ENCODE data around the gene CRYGN. TPM values are rescaled to one million over a fixed set of nuclear protein-coding genes. Genes with fewer than 3 reads are reported as not detected.
A peak's percentile ranks its signal among the peaks of the same experiment; 100 is the strongest.

CRYGN gene
- polyA plus RNA-seq, 3 donors from 2014 or later = not detected

DNA sequence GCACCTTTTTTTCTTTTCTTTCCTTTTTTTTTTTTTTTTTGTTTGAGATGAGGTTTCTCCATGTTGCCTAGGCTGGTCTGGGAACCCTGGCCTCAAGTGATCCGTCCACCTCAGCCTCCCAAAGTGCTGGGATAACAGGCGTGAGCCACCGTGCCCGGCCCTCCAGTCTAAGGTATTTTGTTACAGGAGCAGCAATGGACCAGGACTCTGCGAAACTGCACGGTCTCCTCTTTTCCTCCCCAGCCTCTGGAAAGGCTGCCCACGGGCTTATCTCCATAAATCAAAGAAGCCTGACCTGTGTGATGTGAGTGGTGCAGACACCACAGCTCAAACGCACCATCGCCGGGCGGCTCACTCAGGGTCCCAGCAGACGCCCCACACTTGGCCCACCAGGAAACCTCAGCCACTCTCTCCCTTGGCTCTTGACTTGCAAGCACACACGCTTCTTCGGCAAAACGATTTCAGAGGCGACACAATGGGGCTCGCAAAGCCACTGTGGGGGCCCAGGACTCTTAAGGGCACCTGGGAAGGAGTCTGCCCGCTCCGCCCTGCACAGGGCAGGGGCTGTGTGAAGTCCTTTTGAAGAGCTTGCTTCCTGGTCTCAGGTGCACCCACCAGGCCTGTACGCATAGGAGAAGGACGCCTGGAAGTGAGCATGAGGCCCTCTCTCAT lies 50.7 kb downstream of the CRYGN start:
- peaks cover 0 to 2% (median 0%) of the 10 kb centered on the region in 6 donors for H3K9me3 Mint-ChIP-seq
- H3K27ac Mint-ChIP-seq = no peak overlapping the region
- no peak overlapping the region for H3K4me3 Mint-ChIP-seq
- DNase-seq = no peak
- no peaks in the 10 kb centered on the region for H3K36me3 Mint-ChIP-seq
- peaks cover 0 to 5% (median 5%) of the 10 kb centered on the region in 3 donors for H3K27me3 Mint-ChIP-seq (ENCODE audit: low read depth in 3 of 3)
- H3K4me1 Mint-ChIP-seq = no peaks in the 10 kb centered on the region

DNA sequence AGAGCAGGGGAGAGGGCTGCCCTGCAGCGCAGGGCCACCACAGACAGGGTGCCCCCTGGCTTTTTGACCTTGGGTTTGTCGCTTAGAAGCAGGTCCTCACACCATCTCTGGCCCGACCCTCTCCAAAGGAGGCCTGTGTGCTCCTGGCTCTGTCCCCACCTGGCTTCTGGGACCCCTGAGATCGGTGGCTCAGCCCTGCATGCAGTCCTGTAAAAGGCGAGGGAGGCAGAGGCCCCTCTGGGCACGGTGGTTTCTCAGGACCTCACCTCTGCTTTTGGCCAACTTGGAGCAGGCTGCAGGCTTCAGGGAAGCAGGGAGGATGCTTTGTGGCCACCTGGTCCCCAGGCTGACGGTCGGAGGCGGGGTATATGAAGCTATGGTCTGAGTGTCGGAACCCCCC lies 51.5 kb downstream of the CRYGN start:
- Mint-ChIP-seq H3K27me3 (ENCODE audit: low read depth in 3 of 3) (peaks cover 0 to 9% (median 3%) of the 10 kb centered on the region in 3 donors), H3K4me3 (no peak overlapping the region), H3K36me3 (no peaks in the 10 kb centered on the region), H3K4me1 (no peaks in the 10 kb centered on the region), H3K27ac (no peak overlapping the region), H3K9me3 (peaks cover 0 to 2% (median 0%) of the 10 kb centered on the region in 6 donors)
- DNase-seq = no peak

DNA sequence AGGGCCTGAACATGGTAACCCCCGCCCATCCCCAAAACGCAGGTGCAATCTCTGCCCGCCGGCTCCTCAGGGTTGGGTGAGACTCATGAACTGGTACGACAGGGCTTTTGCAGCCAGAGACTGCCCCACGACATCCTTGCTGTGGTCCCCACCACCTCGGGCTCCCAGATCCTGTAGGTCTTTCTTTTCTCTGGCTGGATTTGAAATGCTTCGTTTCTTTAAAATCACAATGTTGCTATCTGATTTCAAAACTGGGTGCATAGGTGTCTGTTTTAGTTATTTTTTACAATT lies 52.0 kb downstream of the CRYGN start:
- Mint-ChIP-seq H3K4me1 (no peaks in the 10 kb centered on the region), H3K27me3 (ENCODE audit: low read depth in 3 of 3) (peaks cover 0 to 11% (median 3%) of the 10 kb centered on the region in 3 donors), H3K27ac (no peak overlapping the region), H3K36me3 (no peaks in the 10 kb centered on the region), H3K9me3 (peaks cover 0 to 2% (median 0%) of the 10 kb centered on the region in 6 donors), H3K4me3 (no peak overlapping the region)
- DNase-seq = no peak

DNA sequence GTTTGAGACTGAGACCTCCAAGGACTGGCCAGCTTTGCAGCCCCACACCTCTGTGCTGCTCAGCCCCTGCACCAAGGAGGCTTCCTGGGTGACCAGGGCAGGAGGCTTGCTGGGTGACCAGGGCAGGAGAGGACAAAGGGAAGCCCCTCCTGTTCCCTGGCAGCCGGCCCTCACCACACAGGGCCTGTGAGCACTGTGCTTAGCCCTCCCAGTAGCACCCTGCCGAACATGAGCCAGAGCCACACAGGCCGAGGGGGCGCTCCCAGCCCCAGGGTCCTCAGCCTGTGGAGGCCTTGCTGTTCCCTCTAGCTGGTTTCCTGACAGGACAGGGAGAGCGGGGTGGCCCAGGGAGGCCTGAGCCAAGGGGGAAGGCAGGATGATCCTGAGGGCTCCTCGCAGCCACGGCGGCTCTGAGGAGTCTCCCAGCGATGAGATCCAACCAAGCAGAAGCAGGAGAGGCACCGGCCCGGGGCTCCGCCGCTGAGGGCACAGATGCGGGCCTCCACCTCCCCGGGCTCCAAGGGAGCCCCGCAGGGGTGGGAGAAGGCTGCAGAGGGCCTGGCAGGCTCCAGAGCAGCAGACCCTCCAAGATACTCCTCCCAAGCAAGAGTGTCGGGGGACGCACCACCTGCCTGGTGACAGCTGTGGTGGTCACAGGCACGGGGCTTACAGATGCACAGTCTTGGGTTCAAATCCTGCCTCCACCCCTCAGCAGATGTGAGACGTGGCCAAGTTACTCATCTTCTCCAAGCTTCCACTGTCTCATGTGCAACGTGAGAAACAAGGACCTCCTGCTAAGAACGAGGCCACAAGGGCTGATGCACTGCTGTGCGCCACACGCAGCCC lies 52.6 kb downstream of the CRYGN start:
- H3K9me3 Mint-ChIP-seq = no peaks in the 10 kb centered on the region
- no peak overlapping the region for H3K4me3 Mint-ChIP-seq
- no peaks in the 10 kb centered on the region for H3K36me3 Mint-ChIP-seq
- peaks cover 0 to 11% (median 3%) of the 10 kb centered on the region in 3 donors for H3K27me3 Mint-ChIP-seq (ENCODE audit: low read depth in 3 of 3)
- no peak overlapping the region for H3K27ac Mint-ChIP-seq
- H3K4me1 Mint-ChIP-seq = peaks cover 2 to 3% of the 10 kb centered on the region in 2 donors
- DNase-seq = no peak

DNA sequence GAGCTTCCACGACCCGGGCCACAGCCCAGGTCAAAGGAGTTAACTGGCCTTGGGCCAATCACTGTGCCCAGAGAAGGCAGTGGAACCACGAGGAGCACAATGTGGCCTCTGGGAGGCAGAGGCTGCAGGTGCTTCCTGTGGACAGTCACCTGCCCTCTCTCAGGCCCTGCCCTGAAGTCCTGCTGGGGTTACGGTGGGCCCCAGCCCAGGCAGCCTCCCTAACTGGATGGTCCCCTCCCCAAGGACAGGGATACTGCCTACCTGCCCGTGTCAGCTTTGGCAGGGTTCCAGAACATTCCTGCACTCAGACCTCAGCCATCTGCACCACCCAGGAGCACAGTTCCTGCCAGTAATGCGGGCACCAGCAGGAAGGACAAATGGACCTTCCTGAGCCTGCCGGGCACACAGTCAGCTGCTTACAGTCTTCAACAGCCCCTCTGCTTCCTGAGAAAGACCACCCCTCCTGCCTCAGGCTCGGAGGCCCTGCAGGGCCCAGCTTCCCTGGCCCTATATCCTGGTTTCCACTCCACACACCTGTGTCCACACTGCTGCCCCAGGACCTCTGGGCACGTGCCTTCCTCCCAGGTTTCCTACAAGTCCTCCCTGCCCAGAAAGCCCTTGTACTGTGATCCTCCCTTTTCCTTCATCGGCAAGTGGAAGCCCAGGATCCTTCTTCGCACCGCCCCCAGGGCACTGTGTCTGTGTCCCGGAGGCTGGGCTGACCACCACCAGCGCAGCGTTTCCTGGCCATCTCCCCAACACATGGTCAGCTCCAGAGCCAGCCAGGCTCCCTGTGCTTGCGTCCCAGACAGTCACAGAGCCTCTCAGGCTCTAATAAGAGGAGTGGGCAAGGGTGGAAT lies 53.4 kb downstream of the CRYGN start:
- H3K27ac Mint-ChIP-seq = no peak overlapping the region
- no peak for DNase-seq
- peaks cover 0 to 11% (median 3%) of the 10 kb centered on the region in 3 donors for H3K27me3 Mint-ChIP-seq (ENCODE audit: low read depth in 3 of 3)
- no peaks in the 10 kb centered on the region for H3K9me3 Mint-ChIP-seq
- H3K4me1 Mint-ChIP-seq = peaks cover 7% of the 10 kb centered on the region in 2 donors
- H3K36me3 Mint-ChIP-seq = no peaks in the 10 kb centered on the region
- no peak overlapping the region for H3K4me3 Mint-ChIP-seq

DNA sequence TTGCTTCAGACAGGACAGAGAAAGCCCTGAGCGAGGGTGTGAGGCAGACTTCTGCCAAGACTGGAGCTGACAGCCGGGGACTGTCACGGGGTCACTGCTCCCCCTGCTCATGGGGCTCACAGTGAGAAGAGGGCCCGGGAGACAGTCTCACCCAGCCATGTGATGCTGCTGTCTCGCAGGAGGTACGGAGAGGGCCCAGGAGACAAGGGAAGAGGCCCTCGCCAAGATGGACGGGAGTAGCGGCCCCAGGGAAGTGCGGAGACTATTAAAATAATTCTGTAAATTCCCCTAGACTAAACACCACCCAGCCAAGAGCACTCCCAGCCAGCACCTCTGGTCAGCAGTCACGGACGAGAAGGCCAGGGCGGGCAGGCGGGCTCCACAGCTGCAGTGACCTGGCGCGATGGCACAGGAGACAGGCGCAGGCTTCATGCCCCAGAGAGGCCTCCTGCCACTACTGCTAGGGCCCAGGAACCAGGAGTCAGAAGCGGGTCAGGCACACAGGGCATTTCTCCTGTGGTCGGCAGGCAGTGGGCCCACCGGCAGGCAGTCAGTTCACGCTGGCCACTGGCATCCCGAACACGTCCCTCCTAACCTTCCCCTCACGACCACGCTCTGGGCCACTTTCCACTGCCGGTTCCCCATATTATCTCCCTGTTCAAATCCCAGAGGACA lies 54.2 kb downstream of the CRYGN start:
- DNase-seq = no peak
- peaks cover 7 to 10% of the 10 kb centered on the region in 2 donors for H3K4me1 Mint-ChIP-seq
- no peak overlapping the region for H3K4me3 Mint-ChIP-seq
- H3K27ac Mint-ChIP-seq = no peak overlapping the region
- H3K9me3 Mint-ChIP-seq = no peaks in the 10 kb centered on the region
- H3K36me3 Mint-ChIP-seq = no peaks in the 10 kb centered on the region
- peaks cover 0 to 11% (median 3%) of the 10 kb centered on the region in 3 donors for H3K27me3 Mint-ChIP-seq (ENCODE audit: low read depth in 3 of 3)

DNA sequence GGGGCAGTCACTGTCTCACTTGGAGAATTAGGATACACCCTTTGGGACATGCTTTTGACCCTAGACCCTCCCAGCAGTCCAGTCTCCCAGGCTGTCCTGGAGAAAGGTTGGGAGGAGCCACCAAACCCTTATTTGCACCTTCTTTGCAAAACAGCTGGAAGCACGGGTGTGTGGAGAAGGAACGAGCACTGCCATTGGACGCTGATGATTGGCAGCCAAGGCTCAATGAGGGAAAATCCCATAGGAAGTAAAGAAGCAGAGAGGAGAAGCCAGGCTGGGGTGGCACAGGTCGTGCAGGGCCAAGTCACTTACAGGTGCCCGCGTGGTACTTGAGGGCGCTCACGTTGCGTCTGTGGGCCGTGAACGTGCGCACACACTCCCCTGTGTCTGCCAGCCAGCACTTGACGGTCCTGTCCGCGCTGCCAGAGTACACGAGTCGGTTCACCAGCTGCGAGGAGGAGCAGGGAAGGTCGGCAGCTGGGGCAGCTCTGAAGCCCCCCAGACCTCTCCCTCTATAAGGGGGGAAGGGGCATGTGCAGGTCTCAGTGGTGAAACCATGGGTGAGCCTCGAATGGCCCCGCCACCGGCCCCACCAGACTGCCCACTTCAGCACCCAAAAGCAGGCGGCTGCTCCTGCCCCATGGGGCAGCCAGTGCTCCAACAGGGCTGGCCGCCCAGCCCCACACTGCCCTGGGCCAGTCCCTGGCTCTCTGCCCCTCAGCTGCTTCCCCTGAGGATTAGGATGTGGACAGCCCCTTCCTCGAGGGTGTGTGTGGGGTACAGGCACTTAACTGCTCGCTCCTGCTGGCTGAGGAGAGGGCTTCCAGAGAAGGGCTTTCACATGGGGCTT lies 54.9 kb downstream of the CRYGN start:
- Mint-ChIP-seq H3K36me3 (no peaks in the 10 kb centered on the region), H3K27me3 (ENCODE audit: low read depth in 3 of 3) (peaks cover 0 to 9% (median 3%) of the 10 kb centered on the region in 3 donors), H3K9me3 (no peaks in the 10 kb centered on the region), H3K4me3 (no peak overlapping the region), H3K4me1 (peaks cover 7 to 10% of the 10 kb centered on the region in 2 donors), H3K27ac (peak overlapping the region in 1 of 6 donors; percentile 66)
- DNase-seq = no peak

DNA sequence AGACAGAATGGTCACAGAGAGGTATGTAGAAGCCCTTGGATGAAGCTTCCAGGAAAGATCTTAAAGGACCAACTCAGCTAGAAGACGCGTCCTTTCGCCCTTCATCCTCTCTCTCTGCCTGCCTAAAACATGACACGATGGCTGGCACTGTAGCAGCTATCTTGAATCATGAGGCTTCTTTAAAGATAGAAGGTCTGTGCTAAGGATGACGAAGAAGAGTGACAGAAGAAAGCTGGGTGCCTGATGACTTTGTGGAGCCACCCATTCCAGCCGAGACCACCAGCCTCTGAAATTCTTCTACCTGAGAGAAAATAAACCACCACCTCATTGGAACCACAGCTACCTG lies 55.6 kb downstream of the CRYGN start:
- H3K27me3 Mint-ChIP-seq (ENCODE audit: low read depth in 3 of 3) = peaks cover 0 to 12% (median 3%) of the 10 kb centered on the region in 3 donors
- no peak for DNase-seq
- H3K4me1 Mint-ChIP-seq = peaks cover 7 to 13% of the 10 kb centered on the region in 2 donors
- no peaks in the 10 kb centered on the region for H3K36me3 Mint-ChIP-seq
- no peaks in the 10 kb centered on the region for H3K9me3 Mint-ChIP-seq
- H3K4me3 Mint-ChIP-seq = no peak overlapping the region
- peak overlapping the region in 1 of 6 donors; percentile 6 for H3K27ac Mint-ChIP-seq

DNA sequence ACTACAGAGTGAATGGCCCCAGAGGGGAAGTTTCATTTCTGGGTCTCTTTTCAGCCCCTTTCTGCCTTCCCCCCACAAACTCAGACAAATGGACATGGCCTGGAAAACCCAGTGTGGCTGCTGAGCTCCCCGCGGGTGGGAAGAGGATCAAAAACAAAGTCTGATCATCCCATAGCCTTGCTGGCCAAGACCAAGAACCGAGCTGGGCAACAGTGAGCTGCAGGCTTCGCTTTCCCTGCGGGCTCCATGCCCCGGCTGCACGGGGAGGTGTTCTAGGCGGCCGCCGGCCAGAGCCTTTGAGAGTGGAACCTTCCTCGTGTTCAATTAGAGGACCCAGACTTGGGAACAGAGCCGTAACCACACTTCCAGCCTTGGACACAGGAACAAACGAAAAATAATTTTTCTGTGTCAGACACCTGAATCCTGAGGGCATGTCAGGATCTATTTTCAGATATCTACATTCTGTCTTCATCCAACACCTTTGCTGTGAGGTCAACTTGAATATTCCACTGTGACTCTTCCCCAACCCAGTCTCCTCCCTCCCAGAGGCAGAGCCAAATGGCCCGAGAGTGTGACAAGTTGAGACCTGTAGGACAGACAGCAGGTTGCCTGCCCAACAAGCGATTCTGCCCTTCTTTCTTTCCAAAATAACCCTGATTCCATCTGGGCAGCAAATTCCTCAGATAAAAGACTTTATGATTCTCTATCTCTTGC lies 56.1 kb downstream of the CRYGN start:
- no peak overlapping the region for H3K27ac Mint-ChIP-seq
- H3K4me1 Mint-ChIP-seq = peaks cover 7 to 14% of the 10 kb centered on the region in 2 donors
- no peaks in the 10 kb centered on the region for H3K36me3 Mint-ChIP-seq
- no peaks in the 10 kb centered on the region for H3K9me3 Mint-ChIP-seq
- no peak for DNase-seq
- peaks cover 0 to 12% (median 3%) of the 10 kb centered on the region in 3 donors for H3K27me3 Mint-ChIP-seq (ENCODE audit: low read depth in 3 of 3)
- H3K4me3 Mint-ChIP-seq = peak overlapping the region in 1 of 5 donors; percentile 21

DNA sequence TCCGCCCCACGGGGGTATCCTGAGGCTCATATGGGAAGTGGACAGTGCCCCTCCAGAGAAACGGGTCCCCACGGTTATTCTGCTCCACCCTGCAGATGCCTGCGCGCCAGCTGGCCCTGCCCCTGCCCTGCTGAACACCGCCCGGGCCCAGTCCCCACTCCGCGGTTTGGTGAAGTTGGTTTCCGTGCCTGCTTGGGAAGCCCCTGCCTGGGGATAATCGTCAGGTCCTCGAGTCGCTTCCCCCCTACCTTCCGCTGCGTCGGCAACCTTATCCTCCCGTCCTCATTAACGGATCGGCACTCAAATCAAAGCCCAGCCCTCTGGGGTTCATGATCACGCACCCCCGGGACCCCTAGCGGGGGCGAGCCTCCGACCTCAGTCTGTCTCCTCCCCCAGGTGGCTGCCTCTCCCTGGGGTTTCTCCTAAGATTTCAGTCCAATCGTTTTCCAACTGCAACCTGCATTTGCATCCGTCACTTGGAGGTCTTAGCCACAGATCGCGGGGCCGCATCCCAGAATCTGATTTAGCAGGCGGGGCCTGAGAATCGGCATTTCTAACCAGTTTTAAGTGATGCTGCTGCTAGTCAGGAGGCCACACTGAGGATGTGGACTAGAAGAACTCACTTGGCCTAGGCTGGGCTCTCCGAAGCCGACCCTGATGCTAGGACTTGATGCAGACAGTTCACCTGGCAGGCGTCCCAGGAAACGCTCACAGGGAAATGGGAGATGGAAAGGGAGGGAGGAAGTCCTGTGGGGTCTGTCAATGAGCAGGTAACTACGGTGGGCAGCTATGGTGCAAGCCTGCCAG lies 57.7 kb downstream of the CRYGN start:
- peak overlapping the region in 1 of 6 donors; percentile 56 for H3K27ac Mint-ChIP-seq
- peaks cover 9 to 13% (median 12%) of the 10 kb centered on the region in 3 donors for H3K36me3 Mint-ChIP-seq
- peaks cover 7 to 14% of the 10 kb centered on the region in 2 donors for H3K4me1 Mint-ChIP-seq
- H3K9me3 Mint-ChIP-seq = no peaks in the 10 kb centered on the region
- peak in 2 of 3 donors; percentile 17 to 19 for DNase-seq
- peak overlapping the region; percentile 47 to 78 (median 64) for H3K4me3 Mint-ChIP-seq
- H3K27me3 Mint-ChIP-seq (ENCODE audit: low read depth in 3 of 3) = peaks cover 0 to 9% (median 4%) of the 10 kb centered on the region in 3 donors

DNA sequence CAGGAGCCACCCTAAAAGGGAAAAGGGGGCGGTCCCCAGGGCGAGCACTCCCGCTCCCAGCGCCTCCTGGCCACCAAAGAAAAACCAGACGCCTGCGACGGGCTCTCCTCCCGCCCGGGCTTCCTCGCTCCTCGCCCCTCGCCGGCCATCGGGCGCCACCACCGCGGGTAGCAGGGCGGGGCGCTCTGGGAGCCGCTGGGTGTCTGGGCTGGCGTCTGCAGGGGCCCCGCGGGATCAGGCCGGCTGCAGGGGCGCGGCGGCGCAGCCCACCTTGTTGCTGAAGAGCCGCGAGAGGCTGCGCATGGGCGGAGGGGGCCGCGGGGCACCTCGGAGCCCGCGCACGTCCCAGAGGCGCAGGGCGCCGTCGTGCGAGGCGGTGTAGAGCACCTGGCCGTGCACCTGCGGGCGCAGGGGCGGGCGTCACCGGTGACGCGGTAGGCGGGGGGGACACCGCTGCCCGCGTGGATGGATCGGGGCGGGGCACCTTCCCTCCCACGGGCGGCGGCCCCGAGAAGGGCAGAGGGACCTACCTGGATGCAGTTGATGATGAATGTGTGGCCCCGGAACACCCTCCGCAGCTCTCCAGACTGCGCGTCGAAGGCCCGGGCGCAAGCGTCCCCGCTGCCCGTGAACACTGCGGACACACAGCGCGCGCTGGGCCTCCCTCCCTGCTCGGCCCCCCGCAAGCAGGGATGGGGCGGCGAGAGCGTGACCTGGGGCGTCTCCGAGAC lies 58.4 kb downstream of the CRYGN start:
- peaks cover 0 to 9% (median 4%) of the 10 kb centered on the region in 3 donors for H3K27me3 Mint-ChIP-seq (ENCODE audit: low read depth in 3 of 3)
- H3K27ac Mint-ChIP-seq = no peak overlapping the region
- peaks cover 7 to 14% of the 10 kb centered on the region in 2 donors for H3K4me1 Mint-ChIP-seq
- H3K36me3 Mint-ChIP-seq = peaks cover 9 to 18% (median 12%) of the 10 kb centered on the region in 3 donors
- DNase-seq = peak in 2 of 3 donors; percentile 9 to 14
- H3K4me3 Mint-ChIP-seq = peak overlapping the region in 3 of 5 donors; percentile 47 to 77 (median 56)
- H3K9me3 Mint-ChIP-seq = no peaks in the 10 kb centered on the region

Data from immature natural killer cell (primary cell).